Measurements from ENCODE around the gene TMEM132D.

The TMEM132D gene

GRCh38 chr12:129750421-129750820 lies 153.4 kb downstream of the TMEM132D start:
- DNase-seq (ENCODE audit: insufficient read length, low spot score), result no peak
- no peak for TF ChIP-seq CTCF (IDR thresholded peaks at IDR 0.05; ENCODE audit: insufficient read depth, missing control alignments)
- no peak for FAIRE-seq

- TF ChIP-seq CTCF (IDR thresholded peaks at IDR 0.05; ENCODE audit: insufficient read depth, missing control alignments), result no peak
- FAIRE-seq, result no peak
- no peak for DNase-seq (ENCODE audit: insufficient read length, low spot score)
Observed at GRCh38 chr12:129746318-129746717, 157.5 kb downstream of the TMEM132D start.

DNA sequence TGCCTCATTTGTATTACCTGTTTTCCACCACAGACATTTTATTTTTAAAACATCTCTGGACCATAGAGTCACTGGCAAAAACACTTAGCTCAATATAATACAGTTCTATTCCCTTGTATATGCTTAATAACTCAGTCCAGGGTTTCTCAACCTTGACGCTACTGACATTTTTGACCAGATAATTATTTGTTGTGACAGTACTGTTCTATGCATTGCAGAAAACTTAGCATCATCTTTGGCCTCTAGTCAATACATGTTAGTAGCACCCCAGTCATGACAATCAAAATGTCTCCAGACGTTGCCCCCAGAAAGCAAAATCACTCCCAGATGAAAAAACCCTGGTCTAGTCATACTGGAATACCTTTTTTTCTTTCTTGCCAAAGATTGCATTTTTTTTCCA lies 174.7 kb downstream of the TMEM132D start:
- TF ChIP-seq CTCF (IDR thresholded peaks at IDR 0.05; ENCODE audit: insufficient read depth, missing control alignments), result no peak
- DNase-seq (ENCODE audit: insufficient read length, low spot score) (no peak), FAIRE-seq (no peak)

DNA sequence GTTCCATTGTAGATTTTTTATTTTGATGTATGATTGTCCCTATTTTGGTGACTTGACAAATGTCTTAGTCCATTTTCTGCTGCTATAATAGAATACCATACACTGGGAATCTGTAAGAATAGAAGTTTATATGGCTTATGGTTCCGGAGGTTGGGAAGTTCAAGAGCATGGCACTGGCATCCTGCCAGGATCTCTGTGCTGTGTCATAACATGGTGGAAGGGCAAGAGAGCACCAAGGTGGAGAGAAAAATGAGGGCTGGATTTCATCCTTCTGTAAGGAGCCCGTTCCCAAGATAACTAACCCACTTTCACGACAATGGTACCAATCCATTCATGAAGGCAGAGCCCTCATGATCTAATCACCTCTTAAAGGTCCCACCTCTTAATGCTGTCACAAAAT lies 176.7 kb downstream of the TMEM132D start:
- no peak for TF ChIP-seq CTCF (IDR thresholded peaks at IDR 0.05; ENCODE audit: insufficient read depth, missing control alignments)
- FAIRE-seq (no peak), DNase-seq (ENCODE audit: insufficient read length, low spot score) (no peak)

GRCh38 chr12:129723260-129723659 lies 180.6 kb downstream of the TMEM132D start:
- no peak for TF ChIP-seq CTCF (IDR thresholded peaks at IDR 0.05; ENCODE audit: insufficient read depth, missing control alignments)
- no peak for DNase-seq (ENCODE audit: insufficient read length, low spot score)
- FAIRE-seq, result no peak

GRCh38 chr12:129720618-129721017 lies 183.2 kb downstream of the TMEM132D start:
- FAIRE-seq, result no peak
- TF ChIP-seq CTCF (IDR thresholded peaks at IDR 0.05; ENCODE audit: insufficient read depth, missing control alignments), result no peak
- no peak for DNase-seq (ENCODE audit: insufficient read length, low spot score)

DNA sequence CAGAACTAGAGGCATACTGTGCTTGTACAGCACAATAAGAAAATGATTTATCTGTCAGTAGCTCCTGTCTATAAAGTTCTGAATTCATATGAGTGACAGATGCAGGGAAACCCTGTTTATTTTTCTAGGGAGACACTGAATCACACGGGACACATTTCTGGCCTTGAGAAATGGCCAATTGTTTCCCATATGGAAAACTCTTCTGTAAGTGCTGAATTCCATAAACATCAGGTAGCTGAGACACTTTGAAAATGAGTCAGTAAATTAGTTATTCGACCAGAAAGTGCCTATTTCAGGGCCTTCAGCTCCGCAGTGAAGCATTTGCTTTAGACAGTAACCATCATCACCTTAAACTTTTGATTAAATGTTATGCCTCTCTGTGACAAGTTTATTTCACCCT lies 184.4 kb downstream of the TMEM132D start:
- no peak for FAIRE-seq
- TF ChIP-seq CTCF (IDR thresholded peaks at IDR 0.05; ENCODE audit: insufficient read depth, missing control alignments), result no peak
- no peak for DNase-seq (ENCODE audit: insufficient read length, low spot score)
